Activated naive CD4-positive, alpha-beta T cell treated with anti-CD3 and anti-CD28 coated beads, Interleukin-2, amount 50 U/mL, for 16 hours (primary cell): ENCODE results near the gene FLNB.

Experiments
- DNase-seq: peaks from one replicate; pipeline ENCODE4 v3.0.0-alpha.2; 2020

The FLNB gene

GRCh38 chr3:58216496-58217195 lies 208.4 kb downstream of the FLNB start:
- DNase-seq: no peak

GRCh38 chr3:58217209-58217811 lies 209.1 kb downstream of the FLNB start:
- DNase-seq: peak; percentile 57

- DNase-seq: no peak
Measured at GRCh38 chr3:58218904-58219303, 210.7 kb downstream of the FLNB start.
